ENCODE data around the gene KCNE1. TPM values are rescaled to one million over a fixed set of nuclear protein-coding genes. Genes with fewer than 3 reads are reported as not detected.

Gene KCNE1
- total RNA-seq, 2 donors from 2014 or later, result 0.78 to 3.8 TPM

- DNase-seq (ENCODE audit: low spot score), result no peak
- H3K9me3 ChIP-seq, result no peaks in the 10 kb centered on the region
- no peak for TF ChIP-seq CTCF (IDR thresholded peaks at IDR 0.05)
- H3K27me3 ChIP-seq, result no peaks in the 10 kb centered on the region
- peaks cover 52% of the 10 kb centered on the region for H3K36me3 ChIP-seq
- peaks cover 0 to 34% of the 10 kb centered on the region in 2 donors for H3K4me1 ChIP-seq
- H3K27ac ChIP-seq, result no peak overlapping the region
- no peak overlapping the region for H3K4me3 ChIP-seq
These were observed 6.3 kb upstream of the KCNE1 start for GRCh38 chr21:34518301-34518700.

GRCh38 chr21:34517491-34518245 lies 5.7 kb upstream of the KCNE1 start:
- Histone ChIP-seq H3K27me3 (no peaks in the 10 kb centered on the region), H3K4me3 (no peak overlapping the region), H3K27ac (no peak overlapping the region), H3K9me3 (no peaks in the 10 kb centered on the region), H3K4me1 (peaks cover 0 to 28% of the 10 kb centered on the region in 2 donors), H3K36me3 (peaks cover 52% of the 10 kb centered on the region)
- no peak for TF ChIP-seq CTCF (IDR thresholded peaks at IDR 0.05)
- no peak for DNase-seq (ENCODE audit: low spot score)

GRCh38 chr21:34517039-34517438 lies 5.0 kb upstream of the KCNE1 start:
- H3K36me3 ChIP-seq, result peaks cover 52% of the 10 kb centered on the region
- no peaks in the 10 kb centered on the region for H3K27me3 ChIP-seq
- H3K27ac ChIP-seq, result no peak overlapping the region
- no peak for TF ChIP-seq CTCF (IDR thresholded peaks at IDR 0.05)
- no peak overlapping the region for H3K4me3 ChIP-seq
- H3K4me1 ChIP-seq, result peaks cover 0 to 21% of the 10 kb centered on the region in 2 donors
- DNase-seq (ENCODE audit: low spot score), result no peak
- H3K9me3 ChIP-seq, result no peaks in the 10 kb centered on the region

- Histone ChIP-seq H3K27me3 (no peaks in the 10 kb centered on the region), H3K9me3 (no peaks in the 10 kb centered on the region), H3K27ac (no peak overlapping the region), H3K4me1 (peaks cover 0 to 28% of the 10 kb centered on the region in 2 donors), H3K4me3 (no peak overlapping the region), H3K36me3 (peaks cover 31% of the 10 kb centered on the region)
- DNase-seq (ENCODE audit: low spot score), result peak; percentile 52
- TF ChIP-seq CTCF (IDR thresholded peaks at IDR 0.05), result no peak
These were observed 2.6 kb upstream of the KCNE1 start for GRCh38 chr21:34514576-34515115.

- peaks cover 0 to 28% of the 10 kb centered on the region in 2 donors for H3K4me1 ChIP-seq
- H3K9me3 ChIP-seq, result no peaks in the 10 kb centered on the region
- TF ChIP-seq CTCF (IDR thresholded peaks at IDR 0.05), result no peak
- peak; percentile 53 for DNase-seq (ENCODE audit: low spot score)
- H3K27me3 ChIP-seq, result no peaks in the 10 kb centered on the region
- H3K27ac ChIP-seq, result no peak overlapping the region
- H3K4me3 ChIP-seq, result no peak overlapping the region
- H3K36me3 ChIP-seq, result peaks cover 24% of the 10 kb centered on the region
These were observed 1.2 kb upstream of the KCNE1 start for GRCh38 chr21:34513129-34513675.

Measured in right atrium auricular region (tissue), 2 donors.